ENCODE measurements around the gene IL1F10.

IL1F10 gene

GRCh38 chr2:113104054-113104611, 36.4 kb downstream of the IL1F10 start:
- Histone ChIP-seq H3K4me2 (ENCODE audit: low read depth, low read length, poor library complexity, severe bottlenecking) (no peak overlapping the region), H3F3A (ENCODE audit: insufficient read depth) (no peaks in the 10 kb centered on the region), H3K4me3 (ENCODE audit: insufficient read depth, low read length, poor library complexity, severe bottlenecking) (no peak overlapping the region), H3K9me3 (ENCODE audit: insufficient read depth, low read length) (no peaks in the 10 kb centered on the region), H4K20me1 (ENCODE audit: low read depth, low read length) (no peaks in the 10 kb centered on the region), H2AFZ (ENCODE audit: low read depth, low read length, severe bottlenecking) (no peak overlapping the region), H3K36me3 (ENCODE audit: low read length) (no peaks in the 10 kb centered on the region), H3K27ac (ENCODE audit: low read depth, low read length) (no peak overlapping the region), H3K27me3 (ENCODE audit: low read length) (no peaks in the 10 kb centered on the region), H3K9me2 (replicated peaks; ENCODE audit: insufficient read depth, low read length) (no peaks in the 10 kb centered on the region), H3K9ac (ENCODE audit: low read length) (no peak overlapping the region), H3K79me2 (ENCODE audit: insufficient read depth, low read length) (no peaks in the 10 kb centered on the region)
- TF ChIP-seq CTCF (IDR thresholded peaks at IDR 0.05; ENCODE audit: insufficient read depth, low read length, poor library complexity, severe bottlenecking) (no peak), EZH2phosphoT487 (conservative IDR thresholded peaks at IDR 0.05; ENCODE audit: low read length) (no peak)

DNA sequence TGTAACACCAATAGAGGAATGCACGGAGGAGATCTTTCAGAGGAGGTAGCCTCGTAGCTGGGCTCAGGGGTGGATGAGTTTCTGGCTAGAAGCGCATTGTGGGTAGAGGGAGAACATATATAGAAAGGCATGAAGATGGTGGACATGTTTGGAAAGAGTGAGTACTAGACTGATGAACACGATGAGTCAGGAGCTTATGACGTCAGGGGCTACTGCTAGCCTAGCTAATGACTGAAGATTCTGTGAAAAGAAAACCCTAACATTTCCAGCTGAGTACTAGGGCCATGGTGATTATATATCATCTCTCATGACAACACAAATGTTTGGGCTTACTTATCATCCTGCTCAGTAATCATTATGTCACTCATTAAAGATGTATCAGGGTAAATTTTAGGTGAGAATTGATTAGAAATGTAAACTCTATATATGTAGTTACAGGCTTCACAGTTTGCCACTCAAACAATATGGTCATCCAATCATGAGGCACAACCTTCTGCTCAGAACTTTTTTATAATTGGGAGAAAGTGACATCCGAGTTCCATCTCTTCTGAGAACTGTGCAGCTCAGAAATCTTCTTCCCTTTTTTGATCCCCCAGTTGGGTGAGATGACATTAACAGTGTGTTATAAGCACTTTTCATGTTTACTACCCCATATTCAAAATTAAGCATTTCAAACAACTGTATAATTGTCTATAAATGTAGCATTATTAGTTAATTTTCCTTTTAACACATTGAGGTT, 37.4 kb downstream of the IL1F10 start:
- H3F3A ChIP-seq (ENCODE audit: insufficient read depth) = no peaks in the 10 kb centered on the region
- no peak overlapping the region for H2AFZ ChIP-seq (ENCODE audit: low read depth, low read length, severe bottlenecking)
- no peak overlapping the region for H3K27ac ChIP-seq (ENCODE audit: low read depth, low read length)
- no peak overlapping the region for H3K4me2 ChIP-seq (ENCODE audit: low read depth, low read length, poor library complexity, severe bottlenecking)
- H3K9me3 ChIP-seq (ENCODE audit: insufficient read depth, low read length) = no peaks in the 10 kb centered on the region
- no peaks in the 10 kb centered on the region for H3K9me2 ChIP-seq (replicated peaks; ENCODE audit: insufficient read depth, low read length)
- TF ChIP-seq CTCF (IDR thresholded peaks at IDR 0.05; ENCODE audit: insufficient read depth, low read length, poor library complexity, severe bottlenecking) (no peak), EZH2phosphoT487 (conservative IDR thresholded peaks at IDR 0.05; ENCODE audit: low read length) (no peak)
- H4K20me1 ChIP-seq (ENCODE audit: low read depth, low read length) = no peaks in the 10 kb centered on the region
- H3K27me3 ChIP-seq (ENCODE audit: low read length) = no peaks in the 10 kb centered on the region
- H3K9ac ChIP-seq (ENCODE audit: low read length) = no peak overlapping the region
- no peaks in the 10 kb centered on the region for H3K36me3 ChIP-seq (ENCODE audit: low read length)
- no peak overlapping the region for H3K4me3 ChIP-seq (ENCODE audit: insufficient read depth, low read length, poor library complexity, severe bottlenecking)
- H3K79me2 ChIP-seq (ENCODE audit: insufficient read depth, low read length) = no peaks in the 10 kb centered on the region

DNA sequence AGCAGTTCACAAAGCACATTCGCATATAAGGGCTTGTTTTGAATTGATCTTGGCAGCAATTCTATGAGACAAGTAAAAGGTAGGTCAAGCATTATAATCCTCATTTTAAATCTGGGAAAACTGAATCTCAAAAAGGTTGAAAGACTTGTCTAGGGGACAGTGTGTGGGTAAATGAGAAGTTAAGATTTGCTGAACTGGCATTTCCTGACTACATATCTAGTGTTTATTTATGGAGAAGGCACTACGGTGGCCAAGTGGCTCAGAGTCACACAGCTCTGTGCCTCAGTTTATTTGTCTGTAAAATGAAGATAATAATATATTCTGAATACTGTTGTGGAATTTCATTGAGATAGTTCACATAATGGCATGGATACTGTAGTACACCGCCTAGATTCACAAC, 43.4 kb downstream of the IL1F10 start:
- Histone ChIP-seq H3K27me3 (ENCODE audit: low read length) (no peaks in the 10 kb centered on the region), H3K27ac (ENCODE audit: low read depth, low read length) (no peak overlapping the region), H3K9me2 (replicated peaks; ENCODE audit: insufficient read depth, low read length) (no peaks in the 10 kb centered on the region), H3K9me3 (ENCODE audit: insufficient read depth, low read length) (no peaks in the 10 kb centered on the region), H3K4me2 (ENCODE audit: low read depth, low read length, poor library complexity, severe bottlenecking) (no peak overlapping the region), H3K9ac (ENCODE audit: low read length) (no peak overlapping the region), H4K20me1 (ENCODE audit: low read depth, low read length) (no peaks in the 10 kb centered on the region), H2AFZ (ENCODE audit: low read depth, low read length, severe bottlenecking) (no peak overlapping the region), H3K36me3 (ENCODE audit: low read length) (no peaks in the 10 kb centered on the region), H3F3A (ENCODE audit: insufficient read depth) (no peaks in the 10 kb centered on the region), H3K79me2 (ENCODE audit: insufficient read depth, low read length) (no peaks in the 10 kb centered on the region), H3K4me3 (ENCODE audit: insufficient read depth, low read length, poor library complexity, severe bottlenecking) (no peak overlapping the region)
- TF ChIP-seq EZH2phosphoT487 (conservative IDR thresholded peaks at IDR 0.05; ENCODE audit: low read length) = no peak
- no peak for TF ChIP-seq CTCF (IDR thresholded peaks at IDR 0.05; ENCODE audit: insufficient read depth, low read length, poor library complexity, severe bottlenecking)
